AG04449 (cell line): Measurements from ENCODE around the gene CEP131.

Source experiments
- CTCF ChIA-PET: fragments of 350-600 bp; formaldehyde crosslinking; extraction: SDS; loops from one replicate; lab custom pipeline; 2021; ENCODE audit warnings: antibody characterized with exemption; lab: Yijun Ruan, JAX
- POLR2A ChIA-PET: fragments of 400-600, 350-600 bp; formaldehyde crosslinking; extraction: SDS; loops from one replicate; lab custom pipeline; 2020; ENCODE audit warnings: antibody characterized with exemption, inconsistent platforms; lab: Yijun Ruan, JAX
- DNase-seq: peaks from one replicate; pipeline ENCODE4 v3.0.0-alpha.2; 2010; ENCODE audit warnings: low read depth, low spot score
- H3K4me3 ChIP-seq: 2 replicates; pipeline ENCODE4 v1.5.1; 2011; ENCODE audit warnings: low read depth, mild to moderate bottlenecking, control low read depth, low read length
- TF ChIP-seq, protein P1 (sequence below): IDR thresholded peaks from one replicate; pipeline ENCODE4 v1.5.1; 2011; ENCODE audit warnings: mild to moderate bottlenecking, moderate library complexity, low read length, control low read depth, inconsistent platforms; ENCODE audit not compliant: insufficient read depth; ENCODE audit errors: missing control alignments

CEP131 gene

DNA sequence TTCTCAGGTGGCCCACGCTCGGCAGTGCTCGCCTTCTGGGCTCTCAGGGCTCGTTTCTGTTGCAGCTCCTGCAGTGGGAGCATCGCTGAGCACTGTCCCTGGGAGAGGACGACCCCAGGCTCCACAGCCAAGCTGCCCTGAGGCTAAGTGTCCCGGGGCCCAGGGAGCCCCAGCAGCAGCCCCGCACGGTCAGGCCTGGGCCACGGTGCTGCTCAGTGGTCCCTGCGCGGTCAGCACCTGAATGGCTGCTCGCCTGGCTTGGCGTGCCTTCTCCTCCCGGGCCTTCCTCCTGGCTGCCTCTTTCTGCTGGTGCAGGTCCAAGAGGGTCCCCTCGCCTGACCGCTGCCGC lies 23.3 kb downstream of the CEP131 start:
- no peak for DNase-seq
- CTCF ChIA-PET: interaction anchor here (1.8 to 5.5 kb wide), 3 partner anchors 11 to 57 kb away, joined by 5 to 36 read pairs (median 28); no protein-coding TSS in a partner anchor
- H3K4me3 ChIP-seq: no peak overlapping the region
- TF ChIP-seq, protein P1, sequence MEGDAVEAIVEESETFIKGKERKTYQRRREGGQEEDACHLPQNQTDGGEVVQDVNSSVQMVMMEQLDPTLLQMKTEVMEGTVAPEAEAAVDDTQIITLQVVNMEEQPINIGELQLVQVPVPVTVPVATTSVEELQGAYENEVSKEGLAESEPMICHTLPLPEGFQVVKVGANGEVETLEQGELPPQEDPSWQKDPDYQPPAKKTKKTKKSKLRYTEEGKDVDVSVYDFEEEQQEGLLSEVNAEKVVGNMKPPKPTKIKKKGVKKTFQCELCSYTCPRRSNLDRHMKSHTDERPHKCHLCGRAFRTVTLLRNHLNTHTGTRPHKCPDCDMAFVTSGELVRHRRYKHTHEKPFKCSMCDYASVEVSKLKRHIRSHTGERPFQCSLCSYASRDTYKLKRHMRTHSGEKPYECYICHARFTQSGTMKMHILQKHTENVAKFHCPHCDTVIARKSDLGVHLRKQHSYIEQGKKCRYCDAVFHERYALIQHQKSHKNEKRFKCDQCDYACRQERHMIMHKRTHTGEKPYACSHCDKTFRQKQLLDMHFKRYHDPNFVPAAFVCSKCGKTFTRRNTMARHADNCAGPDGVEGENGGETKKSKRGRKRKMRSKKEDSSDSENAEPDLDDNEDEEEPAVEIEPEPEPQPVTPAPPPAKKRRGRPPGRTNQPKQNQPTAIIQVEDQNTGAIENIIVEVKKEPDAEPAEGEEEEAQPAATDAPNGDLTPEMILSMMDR: no peak
- POLR2A ChIA-PET: no interaction called here

DNA sequence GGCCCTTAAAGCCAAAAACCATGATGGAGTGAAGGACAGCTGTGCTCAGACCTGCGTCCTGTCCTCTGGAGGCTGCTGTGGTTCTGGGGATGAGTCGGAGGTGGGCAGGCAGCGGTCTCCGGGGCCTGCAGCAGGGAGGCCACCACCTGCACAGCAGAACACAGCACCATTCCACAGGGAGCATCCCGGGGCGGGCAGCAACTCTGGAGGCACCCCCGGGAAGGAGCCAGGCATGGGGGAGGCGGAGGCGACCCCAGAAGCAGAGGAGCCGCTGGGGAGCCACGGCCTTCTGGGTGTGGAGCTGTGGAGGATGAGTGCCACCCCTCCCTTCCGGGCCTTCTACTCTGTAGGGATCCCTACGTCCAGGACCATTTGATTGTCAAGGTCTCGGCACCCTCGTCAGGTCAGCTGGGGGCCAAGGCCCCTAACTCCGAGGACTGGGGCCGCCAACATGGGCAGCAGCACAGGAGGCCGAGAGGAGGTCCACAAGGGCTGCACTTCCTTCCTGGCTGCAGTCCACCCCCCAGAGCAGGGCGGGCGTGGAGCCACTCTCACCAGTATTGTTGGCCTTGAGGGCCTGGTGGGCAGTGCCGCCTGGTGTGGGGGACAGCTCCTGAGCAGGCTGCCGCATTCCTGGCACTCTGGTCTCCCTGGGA lies 23.8 kb downstream of the CEP131 start:
- H3K4me3 ChIP-seq: no peak overlapping the region
- ChIA-PET CTCF (interaction anchor here (1.8 to 5.5 kb wide), 3 partner anchors 11 to 57 kb away, joined by 5 to 36 read pairs (median 28); no protein-coding TSS in a partner anchor), POLR2A (no interaction called here)
- TF ChIP-seq, protein P1: no peak
- no peak for DNase-seq

DNA sequence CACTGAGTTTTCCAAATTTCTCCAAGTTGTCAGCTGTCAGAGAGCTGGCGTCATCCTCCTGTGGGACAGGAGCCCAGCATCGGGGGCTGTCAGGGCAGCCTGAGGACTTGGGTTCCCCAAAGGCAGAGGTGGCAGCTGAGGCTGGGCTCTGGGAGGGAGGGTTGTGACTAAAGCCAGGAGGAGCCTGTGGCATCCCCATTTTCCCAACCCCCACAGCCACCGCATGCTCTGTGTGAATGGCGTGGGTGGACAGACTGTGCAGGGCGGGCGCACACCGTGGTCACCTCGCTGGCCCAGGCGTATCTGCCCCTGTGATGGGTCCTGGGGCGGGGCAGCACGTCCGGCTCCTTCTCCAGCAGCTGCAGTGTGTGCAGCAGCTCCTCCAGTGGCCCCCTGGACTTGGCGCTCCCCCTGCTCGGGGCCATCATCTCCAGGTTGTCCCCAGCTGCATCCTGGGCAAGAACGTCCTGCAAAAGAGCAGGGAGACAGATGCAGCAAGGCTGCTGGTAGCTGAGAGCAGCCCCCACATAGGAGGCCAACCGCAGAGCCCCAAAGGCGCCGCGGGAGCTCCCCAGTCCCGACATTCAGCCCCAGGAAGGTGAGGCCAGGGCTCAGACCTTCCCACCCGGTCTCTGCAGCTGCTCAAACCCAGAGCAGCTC lies 24.8 kb downstream of the CEP131 start:
- no peak for DNase-seq
- CTCF ChIA-PET: interaction anchor here (0.8 to 5.5 kb wide), 5 partner anchors 10 to 175 kb away, joined by 3 to 36 read pairs (median 4); no protein-coding TSS in a partner anchor
- TF ChIP-seq, protein P1: no peak
- POLR2A ChIA-PET: no interaction called here
- no peak overlapping the region for H3K4me3 ChIP-seq

DNA sequence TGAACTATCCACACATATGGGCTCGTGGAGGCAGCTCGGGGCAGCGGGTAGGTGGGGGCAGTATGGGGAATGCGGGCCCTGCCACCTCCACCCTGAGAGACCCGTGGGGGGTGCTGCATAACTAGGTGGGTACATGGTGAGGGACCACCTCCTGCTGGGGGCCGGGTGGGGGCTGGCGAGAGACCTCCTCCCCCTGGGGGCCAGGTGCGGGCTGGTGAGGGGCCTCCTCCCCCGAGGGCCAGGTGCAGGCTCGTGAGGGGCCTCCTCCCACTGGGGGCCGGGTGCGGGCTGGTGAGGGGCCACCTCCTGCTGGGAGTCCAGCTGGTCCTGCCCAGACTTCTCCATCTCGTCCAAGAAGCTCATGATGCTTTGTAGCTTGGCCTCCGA lies 25.4 kb downstream of the CEP131 start:
- ChIA-PET CTCF (interaction anchor here (0.8 to 5.5 kb wide), 4 partner anchors 9 to 174 kb away, joined by 3 to 36 read pairs (median 4); no protein-coding TSS in a partner anchor), POLR2A (no interaction called here)
- TF ChIP-seq, protein P1: no peak
- no peak for DNase-seq
- H3K4me3 ChIP-seq: no peak overlapping the region

DNA sequence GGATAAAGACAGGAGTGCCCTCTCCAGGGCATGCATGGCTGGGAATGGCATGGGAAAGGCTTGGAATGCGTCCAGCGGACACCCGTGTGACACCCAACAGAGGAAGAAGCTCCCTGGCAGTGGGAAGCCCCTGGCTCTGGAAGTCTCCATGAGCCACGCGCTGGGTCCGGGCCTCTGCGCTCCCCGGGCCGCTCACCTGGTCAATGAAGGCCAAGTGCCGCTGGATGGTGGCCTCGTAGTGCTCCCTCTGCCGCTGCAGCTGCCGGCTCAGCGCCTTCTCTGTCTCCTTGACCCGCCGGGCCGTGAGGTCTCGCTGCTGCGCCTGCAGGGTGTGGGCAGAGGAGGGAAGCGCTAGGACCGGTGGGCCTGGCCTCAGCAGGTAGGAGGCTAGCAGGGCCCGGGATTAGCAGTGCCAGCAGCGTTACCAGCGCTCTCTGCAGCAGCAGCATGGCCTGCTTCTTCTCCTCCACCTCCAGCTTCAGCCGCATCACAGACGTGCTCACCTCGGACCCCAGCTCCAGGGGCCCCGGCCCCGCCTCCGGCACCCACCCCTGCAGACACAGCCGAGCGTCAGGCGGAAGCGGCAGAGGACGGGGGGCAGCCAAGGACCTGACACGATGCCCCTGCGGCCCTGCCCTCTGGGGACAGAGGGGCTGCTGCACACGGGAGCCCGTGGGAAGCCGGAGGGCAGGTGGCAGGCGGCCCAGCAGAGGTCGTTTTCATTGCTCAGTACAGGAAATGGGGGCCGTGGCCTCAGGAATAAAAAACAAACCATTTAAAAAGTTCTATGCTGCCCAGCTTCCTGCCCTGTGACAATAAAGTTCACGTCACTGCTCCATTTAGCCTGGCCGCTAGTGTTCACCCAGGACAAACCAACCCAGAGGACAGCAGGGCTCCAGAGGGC lies 26.0 kb downstream of the CEP131 start:
- ChIA-PET POLR2A (no interaction called here), CTCF (interaction anchor here (0.8 to 1.3 kb wide), 4 partner anchors 54 to 173 kb away, joined by 3 to 4 read pairs (median 3); no protein-coding TSS in a partner anchor)
- TF ChIP-seq, protein P1: no peak
- H3K4me3 ChIP-seq: no peak overlapping the region
- no peak for DNase-seq
